HepG2 (cell line): Measurements from ENCODE around the gene POLD3. TPM values are rescaled to one million over a fixed set of nuclear protein-coding genes. Genes with fewer than 3 reads are reported as not detected.

Experiments
- ATAC-seq: fragments of 200-7000 bp; cut with Tn5 transposase; 3 replicates; pipeline ENCODE4 v1.9.1; 2020; ENCODE audit warnings: mild to moderate bottlenecking, moderate library complexity
- BruUV-seq: library from RNA; stranded (reverse); fragments of 400-500 nt; replicated peaks from 2 replicates; lab custom pipeline; 2021; lab: Mats Ljungman, UMichigan
- CTCF ChIA-PET: fragments of 300-600 bp; formaldehyde crosslinking; extraction: SDS; loops from one replicate; lab custom pipeline; 2021; ENCODE audit warnings: low total read pairs, inconsistent platforms, low intra/inter-chr PET ratio; lab: Yijun Ruan, JAX
- POLR2A ChIA-PET: fragments of 350-600 bp; sonication (Branson Sonifier 250); formaldehyde crosslinking; loops from one replicate; lab custom pipeline; 2020; ENCODE audit warnings: antibody characterized with exemption, inconsistent platforms; lab: Yijun Ruan, JAX
- DNase-seq: peaks from one replicate; pipeline ENCODE4 v3.0.0-alpha.2; 2015; ENCODE audit warnings: low spot score
- FAIRE-seq: peaks from 3 replicates; lab custom pipeline; 2011; peaks lifted over from hg19 to GRCh38; lab: Jason Lieb, UNC
- H2AFZ ChIP-seq: one replicate; pipeline ENCODE4 v1.6.1; 2011; ENCODE audit warnings: low read length, inconsistent platforms
- H3K27ac ChIP-seq: fragments of 300-600 bp; 3 replicates; pipeline ENCODE4 v1.8.0; 2011; ENCODE audit warnings: mixed run types, mild to moderate bottlenecking, mixed read lengths, low read length, inconsistent platforms; ENCODE audit not compliant: insufficient read depth; ENCODE audit errors: extremely low read length
- H3K27me3 ChIP-seq, 2 experiments: fragments of 200-600 bp in 1 of 2; 2 replicates in 1 of 2; 3 replicates in 1 of 2; pipeline versions ENCODE4 v1.6.0 to v1.8.0; 2011; ENCODE audit warnings: low read length in 2 of 2, mild to moderate bottlenecking in 2 of 2, moderate library complexity in 2 of 2, inconsistent platforms in 1 of 2; ENCODE audit not compliant: insufficient read depth in 2 of 2, control insufficient read depth in 1 of 2
- H3K36me3 ChIP-seq, 2 experiments: fragments of 200-600 bp in 1 of 2; replicated peaks in 1 of 2; 2 replicates in 1 of 2; 3 replicates in 1 of 2; pipeline versions ENCODE4 v1.5.1 to v1.8.0; 2011; ENCODE audit warnings: low read length in 2 of 2, inconsistent platforms in 1 of 2; ENCODE audit not compliant: insufficient read depth in 2 of 2, control insufficient read depth in 1 of 2
- H3K4me1 ChIP-seq: 2 replicates; pipeline ENCODE4 v1.5.1; 2012; ENCODE audit warnings: low read length, inconsistent platforms; ENCODE audit not compliant: insufficient read depth
- H3K4me2 ChIP-seq: 2 replicates; pipeline ENCODE4 v1.6.0; 2011; ENCODE audit warnings: low read depth, low read length, inconsistent platforms
- H3K4me3 ChIP-seq, 3 experiments: fragments of 200-600 bp in 1 of 3; sonication (generic), shearing (Covaris generic) in 1 of 3; replicated peaks in 1 of 3; 2 replicates each; pipeline ENCODE4 v1.5.1; 2011 to 2016; ENCODE audit warnings: low read length in 3 of 3, inconsistent platforms in 2 of 3, low read depth in 2 of 3, mild to moderate bottlenecking in 2 of 3, control low read depth in 1 of 3, mixed read lengths in 1 of 3; ENCODE audit not compliant: insufficient read depth in 1 of 3
- H3K79me2 ChIP-seq: one replicate; pipeline ENCODE4 v1.6.1; 2011; ENCODE audit warnings: low read length, inconsistent platforms; ENCODE audit not compliant: insufficient read depth
- H3K9ac ChIP-seq: 2 replicates; pipeline ENCODE4 v1.6.0; 2011; ENCODE audit warnings: mild to moderate bottlenecking, low read depth, low read length, inconsistent platforms; ENCODE audit not compliant: insufficient read depth
- H3K9me3 ChIP-seq: 2 replicates; pipeline ENCODE4 v1.5.1; 2012; ENCODE audit warnings: mild to moderate bottlenecking, low read length
- H4K20me1 ChIP-seq: 2 replicates; pipeline ENCODE4 v1.6.0; 2011; ENCODE audit warnings: inconsistent platforms, mild to moderate bottlenecking, low read length, moderate library complexity; ENCODE audit not compliant: insufficient read depth
- DNMT3B ChIP-seq: conservative IDR thresholded peaks from 2 replicates; pipeline ENCODE4 v1.6.1; 2016; ENCODE audit warnings: missing biosample characterization, control low read depth
- HNF4A ChIP-seq: sonication (generic); formaldehyde crosslinking; IDR thresholded peaks from 2 replicates; pipeline ENCODE4 v1.4.0; 2020; ENCODE audit warnings: missing genetic modification reagents
- KDM5B ChIP-seq: sonication (generic); formaldehyde crosslinking; IDR thresholded peaks from 2 replicates; pipeline ENCODE4 v1.4.0; 2020; ENCODE audit warnings: missing genetic modification reagents, mild to moderate bottlenecking, borderline replicate concordance
- NCOA5 ChIP-seq: sonication (generic); formaldehyde crosslinking; IDR thresholded peaks from 2 replicates; pipeline ENCODE4 v1.4.0; 2020; ENCODE audit warnings: missing genetic modification reagents
- NR2F1 ChIP-seq, 2 experiments: fragments of 450-650 bp in 1 of 2; formaldehyde crosslinking in 1 of 2; IDR thresholded peaks; 2 replicates each; pipeline versions ENCODE4 v1.5.0 to v1.6.1; 2016 to 2020; ENCODE audit warnings: mild to moderate bottlenecking in 1 of 2, missing compliant biosample characterization in 1 of 2, missing genetic modification reagents in 1 of 2, moderate library complexity in 1 of 2
- PRDM10 ChIP-seq: sonication (generic); formaldehyde crosslinking; IDR thresholded peaks from 2 replicates; pipeline ENCODE4 v1.4.0; 2020; ENCODE audit warnings: low read depth, missing genetic modification reagents
- SIN3A ChIP-seq: IDR thresholded peaks from 2 replicates; pipeline ENCODE4 v1.6.1; 2011; ENCODE audit warnings: low read depth, mild to moderate bottlenecking, control low read depth, low read length, borderline replicate concordance
- THAP11 ChIP-seq: IDR thresholded peaks from 2 replicates; pipeline ENCODE4 v1.6.1; 2016; ENCODE audit warnings: missing biosample characterization, missing genetic modification reagents
- WGBS: methylation state at CpG from one replicate; pipeline ENCODE4 v1.1.6; 2017; ENCODE audit warnings: low lambda C conversion rate; 5-methylcytosine and 5-hydroxymethylcytosine counted together
- in situ Hi-C: cut with HindIII; loops from 2 replicates; pipeline ENCODE4 v1.10.0; 2017; ENCODE audit warnings: low pct_unique_long_range_greater_than_20kb; ENCODE audit not compliant: extremely low pct_ligation_motif_present
- intact Hi-C: fragments of 100-400 bp; cut with micrococcal nuclease; formaldehyde crosslinking; loops from one replicate; pipeline ENCODE4 v1.10.0; 2022; ENCODE audit not compliant: unreplicated experiment
- polyA plus RNA-seq, 8 experiments: library from polyadenylated mRNA; depleted of rRNA in 3 of 8; stranded (reverse) in 7 of 8; unstranded in 1 of 8; fragments of >200 nt; fragmentation: Illumina TruSeq in 4 of 8; extraction: Trizol in 4 of 8; gene quantifications; 2 replicates each; pipeline versions ENCODE4 v1.2.1 to v1.2.3, GENCODE V29; 2011 to 2016; ENCODE audit warnings: low read depth in 4 of 8, missing spikeins in 1 of 8, mixed read lengths in 1 of 8; ENCODE audit not compliant: insufficient read depth in 1 of 8
- total RNA-seq, 5 experiments: library from RNA; depleted of rRNA; stranded (reverse); fragments of >200 nt; fragmentation: Illumina TruSeq; extraction: Trizol; gene quantifications; 2 replicates each; pipeline ENCODE4 v1.2.3, GENCODE V29; 2016; ENCODE audit warnings: low read depth in 1 of 5
- TF ChIP-seq, protein P1 (sequence below): sonication (generic); formaldehyde crosslinking; IDR thresholded peaks from 2 replicates; pipeline ENCODE4 v1.5.0; 2020; ENCODE audit warnings: missing genetic modification reagents

Gene POLD3
- total and polyA plus RNA-seq, 2 of the 13 experiments (the other 11 are each of a cell fraction or from before 2014, with no cell fraction given), result 6.3 to 18.9 TPM

DNA sequence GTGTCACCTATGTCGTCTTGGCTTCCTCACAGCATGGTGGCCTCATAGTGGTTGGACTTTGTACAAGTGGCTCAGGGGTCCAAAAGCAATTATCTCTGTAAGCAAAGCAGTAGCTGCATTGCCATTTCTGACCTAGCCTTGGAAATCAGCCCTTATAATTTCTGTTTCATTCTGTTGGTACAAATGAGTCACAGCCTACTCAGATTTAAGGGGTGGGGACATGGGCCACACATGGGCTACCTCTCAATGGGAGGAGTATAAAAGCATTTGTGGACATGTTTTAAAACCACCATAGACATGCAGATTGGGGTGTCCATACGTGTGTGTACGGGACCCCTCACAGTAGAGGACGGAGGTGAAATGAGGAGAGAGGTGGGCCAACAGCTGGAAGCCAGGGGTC is 97.3 kb downstream of the POLD3 start:
- Histone ChIP-seq H3K27me3 (peaks cover 0 to 18% of the 10 kb centered on the region in 2 experiments; a peak in 2 of 5 replicates), H3K4me2 (no peak overlapping the region), H3K27ac (no peak overlapping the region), H3K4me1 (peaks cover 16% of the 10 kb centered on the region; the same call in 1 of the 2 replicates), H3K9ac (no peak overlapping the region), H3K36me3 (no peaks in the 10 kb centered on the region), H3K9me3 (no peaks in the 10 kb centered on the region), H2AFZ (no peak overlapping the region), H3K4me3 (no peak overlapping the region), H3K79me2 (no peaks in the 10 kb centered on the region), H4K20me1 (no peaks in the 10 kb centered on the region)
- no TSS peak for BruUV-seq
- WGBS, result 56% methylated on average over 4 of the region's 4 CpGs
- DNase-seq, result peak; percentile 21
- ChIA-PET CTCF (no interaction called here), POLR2A (interaction anchor here (1.1 kb wide), 1 partner anchor 9 kb away, joined by 3 read pairs; no protein-coding TSS in a partner anchor)
- ATAC-seq, result no peak
- intact Hi-C loops, result no loop called here
- TF ChIP-seq HNF4A (peak; percentile 38), KDM5B (CRISPR knock-in tag) (no peak)
- in situ Hi-C loops, result no loop called here
- no peak for FAIRE-seq

DNA sequence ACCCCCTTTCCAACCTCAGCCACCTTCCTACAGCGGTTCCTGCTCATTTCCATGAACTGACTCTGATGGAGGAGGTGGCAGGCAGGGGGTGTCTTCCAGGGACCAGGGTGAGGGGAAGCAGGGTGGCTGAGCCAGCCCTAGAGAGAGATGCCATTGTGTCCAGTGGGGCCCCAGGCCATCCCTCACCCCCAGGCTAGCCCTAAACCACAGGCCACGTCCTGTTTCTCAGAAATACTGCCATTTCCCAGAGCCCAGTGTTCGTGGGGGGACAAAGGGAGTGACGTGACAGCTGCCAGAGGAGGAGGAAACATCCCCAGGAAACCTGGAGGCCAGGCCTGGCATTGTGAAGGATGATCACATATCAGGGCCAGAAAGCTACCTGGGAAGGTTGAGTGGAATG is 99.4 kb downstream of the POLD3 start:
- intact Hi-C loops, result no loop called here
- 0% methylated on average over 2 of the region's 4 CpGs for WGBS
- H4K20me1 ChIP-seq, result no peaks in the 10 kb centered on the region
- FAIRE-seq (no peak), ATAC-seq (no peak), DNase-seq (no peak)
- H3K9ac ChIP-seq, result no peak overlapping the region
- ChIA-PET POLR2A (no interaction called here), CTCF (no interaction called here)
- H3K36me3 ChIP-seq, result no peaks in the 10 kb centered on the region
- H3K4me2 ChIP-seq, result no peak overlapping the region
- H3K27me3 ChIP-seq, result peaks cover 0 to 19% of the 10 kb centered on the region in 2 experiments; a peak in 3 of 5 replicates
- no peak overlapping the region for H3K4me3 ChIP-seq
- in situ Hi-C loops, result no loop called here
- BruUV-seq, result no TSS peak
- no peaks in the 10 kb centered on the region for H3K9me3 ChIP-seq
- H3K79me2 ChIP-seq, result no peaks in the 10 kb centered on the region
- H2AFZ ChIP-seq, result no peak overlapping the region
- H3K27ac ChIP-seq, result no peak overlapping the region
- H3K4me1 ChIP-seq, result peaks cover 20% of the 10 kb centered on the region
- no peak for TF ChIP-seq THAP11 (CRISPR knock-in tag)
- TF ChIP-seq PRDM10 (CRISPR knock-in tag), result no peak
- no peak for TF ChIP-seq DNMT3B (CRISPR knock-in tag)
- no peak for TF ChIP-seq NCOA5 (CRISPR knock-in tag)
- TF ChIP-seq NR2F1 (CRISPR knock-in tag; IDR thresholded peaks at IDR 0.05), result no peak
- TF ChIP-seq SIN3A, result no peak
- TF ChIP-seq, protein P1, sequence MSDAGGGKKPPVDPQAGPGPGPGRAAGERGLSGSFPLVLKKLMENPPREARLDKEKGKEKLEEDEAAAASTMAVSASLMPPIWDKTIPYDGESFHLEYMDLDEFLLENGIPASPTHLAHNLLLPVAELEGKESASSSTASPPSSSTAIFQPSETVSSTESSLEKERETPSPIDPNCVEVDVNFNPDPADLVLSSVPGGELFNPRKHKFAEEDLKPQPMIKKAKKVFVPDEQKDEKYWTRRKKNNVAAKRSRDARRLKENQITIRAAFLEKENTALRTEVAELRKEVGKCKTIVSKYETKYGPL (CRISPR knock-in tag), result no peak
